PC-9 (cell line): ENCODE data around the gene PPP1R9A. TPM values are rescaled to one million over a fixed set of nuclear protein-coding genes. Genes with fewer than 3 reads are reported as not detected.

Experiments used
- BruUV-seq: library from RNA; stranded (reverse); fragments of 400-500 nt; replicated peaks from 2 replicates; lab custom pipeline; 2021; lab: Mats Ljungman, UMichigan
- CTCF ChIA-PET: fragments of 300-600 bp; sonication (Branson Sonifier 250); formaldehyde crosslinking; loops from one replicate; lab custom pipeline; 2022; ENCODE audit warnings: antibody characterized with exemption; lab: Charles Lee
- POLR2A ChIA-PET: fragments of 300-600 bp; sonication (Branson Sonifier 250); formaldehyde crosslinking; loops from one replicate; lab custom pipeline; 2022; ENCODE audit warnings: antibody characterized with exemption; ENCODE audit not compliant: unreplicated experiment; lab: Charles Lee
- DNase-seq, 2 experiments: peaks; one replicate each; pipeline versions ENCODE4 v3.0.0 to v3.0.0-alpha.2; 2015 to 2022; ENCODE audit warnings: mixed read lengths in 1 of 2
- H2AFZ ChIP-seq: fragments of 200-600 bp; sonication (generic); 2 replicates; pipeline ENCODE4 v1.8.1; 2017; ENCODE audit warnings: antibody characterized with exemption
- H3F3A ChIP-seq: fragments of 200-600 bp; sonication (generic); 2 replicates; pipeline ENCODE4 v1.8.1; 2017; ENCODE audit warnings: antibody characterized with exemption, mild to moderate bottlenecking, low read depth; ENCODE audit not compliant: insufficient read depth
- H3K27ac ChIP-seq: fragments of 200-600 bp; sonication (generic); 2 replicates; pipeline ENCODE4 v1.6.1; 2016; ENCODE audit warnings: mixed run types
- H3K27me3 ChIP-seq: fragments of 200-600 bp; sonication (generic); 2 replicates; pipeline ENCODE4 v1.6.1; 2016; ENCODE audit warnings: low read depth, mixed run types; ENCODE audit not compliant: insufficient read depth
- H3K36me3 ChIP-seq: fragments of 200-600 bp; sonication (generic); 2 replicates; pipeline ENCODE4 v1.6.1; 2016; ENCODE audit warnings: low read depth, mixed run types
- H3K4me1 ChIP-seq: fragments of 200-600 bp; sonication (generic); replicated peaks from 2 replicates; pipeline ENCODE4 v1.6.1; 2016; ENCODE audit warnings: mixed run types; ENCODE audit not compliant: insufficient read depth
- H3K4me2 ChIP-seq: fragments of 200-600 bp; sonication (generic); 2 replicates; pipeline ENCODE4 v1.6.1; 2017; ENCODE audit warnings: mixed run types
- H3K4me3 ChIP-seq: fragments of 200-600 bp; sonication (generic); 2 replicates; pipeline ENCODE4 v1.6.1; 2016; ENCODE audit warnings: mixed run types
- H3K79me2 ChIP-seq: fragments of 200-600 bp; sonication (generic); 2 replicates; pipeline ENCODE4 v1.6.1; 2017; ENCODE audit warnings: low read depth, mixed run types
- H3K9me2 ChIP-seq: fragments of 200-600 bp; sonication (generic); 2 replicates; pipeline ENCODE4 v1.8.1; 2017; ENCODE audit warnings: mild to moderate bottlenecking; ENCODE audit not compliant: insufficient read depth
- H3K9me3 ChIP-seq: fragments of 200-600 bp; sonication (generic); 2 replicates; pipeline ENCODE4 v1.8.1; 2016; ENCODE audit warnings: low read depth; ENCODE audit not compliant: insufficient read depth
- H4K20me1 ChIP-seq: fragments of 200-600 bp; sonication (generic); 2 replicates; pipeline ENCODE4 v1.8.1; 2017; ENCODE audit not compliant: insufficient read depth
- EZH2 ChIP-seq: fragments of 200-600 bp; sonication (generic); IDR thresholded peaks from 2 replicates; pipeline ENCODE4 v1.8.0; 2017; ENCODE audit warnings: antibody characterized with exemption, low read depth
- intact Hi-C: fragments of 100-400 bp; cut with micrococcal nuclease; formaldehyde crosslinking; loops from one replicate; pipeline ENCODE4 v1.10.0; 2022; ENCODE audit not compliant: unreplicated experiment
- total RNA-seq: library from RNA; stranded (reverse); gene quantifications from 2 replicates; pipeline ENCODE4 v1.2.3, GENCODE V29; 2021
- TF ChIP-seq, protein P1 (sequence below): fragments of 200-600 bp; sonication (generic); conservative IDR thresholded peaks from 2 replicates; pipeline ENCODE4 v1.6.1; 2017; ENCODE audit warnings: mixed run types, antibody characterized with exemption, mild to moderate bottlenecking, moderate library complexity

The PPP1R9A gene
- total RNA-seq, 1 experiment from 2014 or later, result 11.5 TPM

- Histone ChIP-seq H3K9me3 (no peaks in the 10 kb centered on the region), H3K4me2 (no peak overlapping the region), H3K36me3 (no peaks in the 10 kb centered on the region), H3K79me2 (no peaks in the 10 kb centered on the region), H3K4me1 (no peaks in the 10 kb centered on the region), H4K20me1 (no peaks in the 10 kb centered on the region), H3K27me3 (no peaks in the 10 kb centered on the region), H3K9me2 (0 out of 2 replicates have a peak, but pooled peaks cover 5% of the 10 kb centered on the region), H3F3A (no peaks in the 10 kb centered on the region), H2AFZ (no peak overlapping the region), H3K4me3 (no peak overlapping the region), H3K27ac (no peak overlapping the region)
- no peak for DNase-seq
- TF ChIP-seq EZH2, result no peak
- TF ChIP-seq, protein P1, sequence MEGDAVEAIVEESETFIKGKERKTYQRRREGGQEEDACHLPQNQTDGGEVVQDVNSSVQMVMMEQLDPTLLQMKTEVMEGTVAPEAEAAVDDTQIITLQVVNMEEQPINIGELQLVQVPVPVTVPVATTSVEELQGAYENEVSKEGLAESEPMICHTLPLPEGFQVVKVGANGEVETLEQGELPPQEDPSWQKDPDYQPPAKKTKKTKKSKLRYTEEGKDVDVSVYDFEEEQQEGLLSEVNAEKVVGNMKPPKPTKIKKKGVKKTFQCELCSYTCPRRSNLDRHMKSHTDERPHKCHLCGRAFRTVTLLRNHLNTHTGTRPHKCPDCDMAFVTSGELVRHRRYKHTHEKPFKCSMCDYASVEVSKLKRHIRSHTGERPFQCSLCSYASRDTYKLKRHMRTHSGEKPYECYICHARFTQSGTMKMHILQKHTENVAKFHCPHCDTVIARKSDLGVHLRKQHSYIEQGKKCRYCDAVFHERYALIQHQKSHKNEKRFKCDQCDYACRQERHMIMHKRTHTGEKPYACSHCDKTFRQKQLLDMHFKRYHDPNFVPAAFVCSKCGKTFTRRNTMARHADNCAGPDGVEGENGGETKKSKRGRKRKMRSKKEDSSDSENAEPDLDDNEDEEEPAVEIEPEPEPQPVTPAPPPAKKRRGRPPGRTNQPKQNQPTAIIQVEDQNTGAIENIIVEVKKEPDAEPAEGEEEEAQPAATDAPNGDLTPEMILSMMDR, result no peak
- ChIA-PET CTCF (no interaction called here), POLR2A (no interaction called here)
- BruUV-seq, result no TSS peak
- intact Hi-C loops, result no loop called here
Observed at GRCh38 chr7:95219721-95220120, 312.3 kb downstream of the PPP1R9A start.

DNA sequence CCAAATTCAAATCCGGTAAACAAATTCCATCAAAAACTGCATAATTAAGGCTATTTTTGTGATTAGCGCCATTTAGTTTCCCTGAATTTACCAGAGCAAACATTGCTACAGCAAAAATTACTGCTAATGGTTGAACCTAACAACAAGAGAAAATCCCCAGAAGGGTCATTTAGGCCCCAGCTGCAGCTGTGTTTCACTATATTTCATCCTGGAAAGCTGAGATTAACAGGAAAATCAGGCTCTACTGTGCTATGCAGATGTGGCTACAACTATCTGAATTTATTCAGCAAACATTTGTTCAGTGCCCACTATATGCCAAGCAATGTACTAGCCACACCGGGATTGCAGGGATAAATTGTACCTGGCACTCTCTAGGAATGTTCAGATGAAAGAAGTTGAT lies 312.9 kb downstream of the PPP1R9A start:
- CTCF ChIA-PET, result no interaction called here
- H3K79me2 ChIP-seq, result no peaks in the 10 kb centered on the region

DNA sequence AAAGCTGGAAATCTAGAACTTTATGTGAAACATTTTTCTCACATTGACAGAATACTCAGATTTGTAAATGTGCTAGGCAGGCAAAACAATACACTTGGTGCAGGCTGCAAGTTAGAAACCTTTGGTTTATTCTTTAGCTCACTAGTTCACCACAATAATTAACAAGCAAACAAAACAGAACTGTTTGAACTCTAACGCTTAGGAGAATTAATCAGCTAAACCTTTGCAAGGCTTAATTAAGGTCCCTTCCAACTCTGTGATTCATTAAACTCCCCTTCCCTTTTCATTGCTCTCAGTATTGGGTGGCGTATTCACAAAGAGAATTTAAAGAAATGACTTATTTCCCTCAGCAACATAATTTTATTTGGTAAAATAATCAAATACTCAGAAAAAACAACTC lies 317.9 kb downstream of the PPP1R9A start:
- Histone ChIP-seq H3K9me3 (no peaks in the 10 kb centered on the region), H3K27me3 (no peaks in the 10 kb centered on the region), H3K36me3 (no peaks in the 10 kb centered on the region), H3K4me1 (no peaks in the 10 kb centered on the region), H3F3A (no peaks in the 10 kb centered on the region), H3K9me2 (0 out of 2 replicates have a peak, but pooled peaks cover 5% of the 10 kb centered on the region), H3K79me2 (no peaks in the 10 kb centered on the region), H3K4me3 (no peak overlapping the region), H3K27ac (no peak overlapping the region), H2AFZ (no peak overlapping the region), H4K20me1 (no peaks in the 10 kb centered on the region), H3K4me2 (no peak overlapping the region)
- BruUV-seq, result no TSS peak
- CTCF ChIA-PET, result no interaction called here
- no peak for TF ChIP-seq EZH2
- TF ChIP-seq, protein P1, result no peak
- POLR2A ChIA-PET, result no interaction called here
- no peak for DNase-seq
- intact Hi-C loops, result no loop called here

More for the DNA sequence above, 312.9 kb downstream of the PPP1R9A start:
- no peak overlapping the region for H3K27ac ChIP-seq
- 0 out of 2 replicates have a peak, but pooled peaks cover 5% of the 10 kb centered on the region for H3K9me2 ChIP-seq
- TF ChIP-seq, protein P1, result no peak
- no peak for TF ChIP-seq EZH2
- POLR2A ChIA-PET, result no interaction called here
- no peaks in the 10 kb centered on the region for H3K9me3 ChIP-seq
- H3F3A ChIP-seq, result no peaks in the 10 kb centered on the region
- H4K20me1 ChIP-seq, result no peaks in the 10 kb centered on the region
- H2AFZ ChIP-seq, result no peak overlapping the region
- no peaks in the 10 kb centered on the region for H3K4me1 ChIP-seq
- H3K27me3 ChIP-seq, result no peaks in the 10 kb centered on the region
- intact Hi-C loops, result no loop called here
- no peak overlapping the region for H3K4me3 ChIP-seq
- no TSS peak for BruUV-seq
- DNase-seq, result no peak
- no peaks in the 10 kb centered on the region for H3K36me3 ChIP-seq
- no peak overlapping the region for H3K4me2 ChIP-seq
